ENCODE results near the gene CEP112.

DNA sequence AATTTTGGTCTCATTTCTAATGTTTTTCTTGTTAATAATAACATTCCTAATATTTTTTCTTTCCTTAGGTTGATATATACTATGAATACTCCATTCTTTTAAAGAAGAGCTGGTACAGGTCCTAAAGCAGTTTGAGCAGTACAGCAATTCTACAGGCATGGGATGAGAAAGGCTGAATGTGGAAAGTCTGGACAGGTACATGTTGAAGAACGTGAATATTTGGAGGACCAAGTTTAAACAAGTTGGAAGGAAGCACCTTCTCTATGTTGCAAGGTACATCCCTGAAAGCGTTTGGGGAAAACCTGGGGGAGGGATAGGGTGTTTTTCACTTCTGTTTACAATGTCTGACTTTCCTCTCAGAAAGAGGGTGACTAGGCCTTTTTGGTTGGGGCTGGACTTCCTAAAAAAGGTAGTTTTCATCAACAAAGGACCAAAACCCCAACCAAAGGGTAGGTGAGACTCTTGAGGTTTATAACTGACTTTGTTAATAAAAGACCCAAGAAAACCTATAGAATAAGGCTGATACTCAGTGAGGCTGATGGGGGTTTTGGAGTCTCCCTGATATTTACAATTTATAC, 534.6 kb downstream of the CEP112 start:
- no peak for TF ChIP-seq CTBP1 (IDR thresholded peaks at IDR 0.05; ENCODE audit: borderline replicate concordance)
- no peak for TF ChIP-seq SP1 (IDR thresholded peaks at IDR 0.05)
- no peak for TF ChIP-seq FOXM1 (IDR thresholded peaks at IDR 0.05; ENCODE audit: borderline replicate concordance)
- no peak for TF ChIP-seq ZNF384 (IDR thresholded peaks at IDR 0.05)

Measured in HEK293T (cell line).